RWPE1 (cell line): Measurements from ENCODE around the gene MCFD2.

Experiments used
- CTCF ChIA-PET: fragments of 350-600 bp; sonication (Branson Sonifier 250); formaldehyde crosslinking; extraction: SDS; loops from one replicate; lab custom pipeline; 2021; lab: Yijun Ruan, JAX
- POLR2A ChIA-PET: fragments of 400-600 bp; formaldehyde crosslinking; extraction: SDS; loops from one replicate; lab custom pipeline; 2020; ENCODE audit warnings: antibody characterized with exemption; ENCODE audit not compliant: low non-redundant PET; lab: Yijun Ruan, JAX
- DNase-seq: peaks from one replicate; pipeline ENCODE4 v3.0.0; 2012; ENCODE audit warnings: low spot score
- H3K27ac ChIP-seq: fragments of 450-650 bp; 2 replicates; pipeline ENCODE4 v1.5.1; 2017
- TF ChIP-seq, protein P1 (sequence below): fragments of 450-650 bp; conservative IDR thresholded peaks from 2 replicates; pipeline ENCODE4 v1.5.1; 2017; ENCODE audit warnings: low read depth, mild to moderate bottlenecking

Gene MCFD2

DNA sequence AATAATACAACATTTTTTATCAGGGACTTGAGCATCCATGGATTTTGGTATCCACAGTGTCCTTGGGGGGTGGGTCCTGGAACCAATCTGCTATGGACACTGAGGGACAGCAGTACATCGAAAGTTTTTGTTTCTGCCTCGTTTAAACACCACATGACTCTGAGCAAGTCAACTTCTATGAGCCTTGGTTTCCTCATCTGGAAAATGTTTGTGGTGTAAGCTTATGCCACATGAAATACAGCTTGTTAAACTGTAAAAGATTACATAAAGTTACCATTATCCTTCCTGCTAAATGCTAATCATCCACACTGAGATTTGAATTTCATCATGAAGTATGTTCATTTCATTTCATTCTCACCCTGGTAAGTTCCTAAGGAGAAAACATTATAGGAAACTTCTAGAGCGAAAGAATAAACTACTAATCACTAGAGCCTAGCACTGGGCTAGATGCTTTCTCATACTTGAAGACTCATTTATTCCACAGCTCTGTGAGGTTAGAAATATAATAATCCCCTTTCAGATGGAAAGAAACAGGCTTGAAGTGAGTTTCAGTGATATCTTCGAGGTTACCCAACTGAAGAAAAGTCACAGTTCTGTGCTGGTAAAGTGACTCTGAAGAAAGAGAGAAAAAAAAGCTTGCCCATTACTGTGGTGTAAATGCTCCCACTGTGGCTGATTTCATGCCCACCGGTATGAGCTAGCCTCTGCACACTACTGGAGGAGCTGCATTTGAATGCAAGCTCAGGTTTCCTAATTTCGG, 29.2 kb downstream of the MCFD2 start:
- TF ChIP-seq, protein P1, sequence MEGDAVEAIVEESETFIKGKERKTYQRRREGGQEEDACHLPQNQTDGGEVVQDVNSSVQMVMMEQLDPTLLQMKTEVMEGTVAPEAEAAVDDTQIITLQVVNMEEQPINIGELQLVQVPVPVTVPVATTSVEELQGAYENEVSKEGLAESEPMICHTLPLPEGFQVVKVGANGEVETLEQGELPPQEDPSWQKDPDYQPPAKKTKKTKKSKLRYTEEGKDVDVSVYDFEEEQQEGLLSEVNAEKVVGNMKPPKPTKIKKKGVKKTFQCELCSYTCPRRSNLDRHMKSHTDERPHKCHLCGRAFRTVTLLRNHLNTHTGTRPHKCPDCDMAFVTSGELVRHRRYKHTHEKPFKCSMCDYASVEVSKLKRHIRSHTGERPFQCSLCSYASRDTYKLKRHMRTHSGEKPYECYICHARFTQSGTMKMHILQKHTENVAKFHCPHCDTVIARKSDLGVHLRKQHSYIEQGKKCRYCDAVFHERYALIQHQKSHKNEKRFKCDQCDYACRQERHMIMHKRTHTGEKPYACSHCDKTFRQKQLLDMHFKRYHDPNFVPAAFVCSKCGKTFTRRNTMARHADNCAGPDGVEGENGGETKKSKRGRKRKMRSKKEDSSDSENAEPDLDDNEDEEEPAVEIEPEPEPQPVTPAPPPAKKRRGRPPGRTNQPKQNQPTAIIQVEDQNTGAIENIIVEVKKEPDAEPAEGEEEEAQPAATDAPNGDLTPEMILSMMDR = no peak
- CTCF ChIA-PET = interaction anchor here (0.6 to 1.3 kb wide), 3 partner anchors 236 to 1227 kb away, joined by 3 read pairs; no protein-coding TSS in a partner anchor
- POLR2A ChIA-PET = no interaction called here
- no peak overlapping the region for H3K27ac ChIP-seq
- no peak for DNase-seq

DNA sequence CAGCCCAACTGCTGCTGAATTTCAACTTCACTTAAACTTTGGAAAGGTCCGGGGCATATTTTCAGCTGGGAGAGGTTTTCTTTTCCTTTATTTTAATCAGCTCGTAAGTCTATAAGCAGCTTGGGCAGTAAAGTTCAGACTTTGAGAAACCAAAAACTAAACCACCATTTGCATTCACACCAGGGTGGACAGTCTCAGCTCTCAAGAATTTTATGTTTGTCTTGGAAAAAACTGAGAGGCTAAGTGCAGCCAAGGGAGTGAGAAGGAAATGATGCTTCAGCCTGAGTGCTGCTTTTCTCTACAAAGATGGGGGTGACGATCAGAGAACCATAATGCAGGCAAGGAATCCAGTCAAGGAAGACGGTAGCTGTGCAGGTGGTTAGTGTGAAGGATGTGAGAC, 30.2 kb downstream of the MCFD2 start:
- no peak for DNase-seq
- no peak overlapping the region for H3K27ac ChIP-seq
- TF ChIP-seq, protein P1 = no peak
- CTCF ChIA-PET = interaction anchor here (0.6 to 1.3 kb wide), 3 partner anchors 87 to 295 kb away, joined by 3 read pairs; no protein-coding TSS in a partner anchor
- POLR2A ChIA-PET = no interaction called here

DNA sequence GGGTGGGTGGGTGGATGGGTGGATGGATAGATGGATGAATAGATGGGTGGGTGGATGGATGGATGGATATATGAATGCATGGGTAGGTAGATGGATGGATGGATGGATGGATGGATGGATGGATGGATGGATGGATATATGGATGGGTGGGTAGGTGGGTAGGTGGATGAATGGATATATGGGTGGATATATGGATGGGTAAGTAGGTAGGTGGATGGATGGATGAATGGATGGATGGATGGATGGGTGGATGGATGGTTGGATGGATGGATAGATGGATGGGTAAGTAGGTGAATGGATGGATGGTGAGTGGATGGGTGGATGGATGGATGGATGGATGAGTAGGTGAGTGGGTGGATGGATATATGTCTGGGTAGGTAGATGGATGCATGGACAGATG, 36.1 kb downstream of the MCFD2 start:
- H3K27ac ChIP-seq = no peak overlapping the region
- no peak for DNase-seq
- CTCF ChIA-PET = no interaction called here
- POLR2A ChIA-PET = no interaction called here
- TF ChIP-seq, protein P1 = no peak

DNA sequence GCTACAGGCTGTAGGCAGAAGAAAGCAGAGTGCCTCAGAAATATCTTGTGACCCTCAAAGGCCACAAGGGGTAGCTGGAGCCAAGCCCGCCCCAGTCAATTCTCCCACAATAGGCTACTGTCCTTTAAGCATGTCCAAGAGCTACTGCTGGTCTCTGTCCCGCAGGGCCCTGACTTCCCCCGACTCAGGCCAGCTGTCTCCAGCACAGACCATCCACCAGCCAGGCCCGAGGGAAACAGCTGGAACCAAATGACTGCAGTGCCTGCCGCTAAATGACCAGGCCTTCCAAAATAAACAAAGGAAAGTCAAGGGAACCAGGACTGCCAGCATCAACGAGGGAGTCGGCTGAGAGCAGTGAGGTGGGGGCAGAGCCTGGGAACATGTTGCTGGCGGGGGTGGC, 36.7 kb downstream of the MCFD2 start:
- no peak for DNase-seq
- CTCF ChIA-PET = interaction anchor here (0.6 kb wide), 1 partner anchor 228 kb away, joined by 3 read pairs; no protein-coding TSS in a partner anchor
- POLR2A ChIA-PET = no interaction called here
- H3K27ac ChIP-seq = no peak overlapping the region
- TF ChIP-seq, protein P1 = no peak

DNA sequence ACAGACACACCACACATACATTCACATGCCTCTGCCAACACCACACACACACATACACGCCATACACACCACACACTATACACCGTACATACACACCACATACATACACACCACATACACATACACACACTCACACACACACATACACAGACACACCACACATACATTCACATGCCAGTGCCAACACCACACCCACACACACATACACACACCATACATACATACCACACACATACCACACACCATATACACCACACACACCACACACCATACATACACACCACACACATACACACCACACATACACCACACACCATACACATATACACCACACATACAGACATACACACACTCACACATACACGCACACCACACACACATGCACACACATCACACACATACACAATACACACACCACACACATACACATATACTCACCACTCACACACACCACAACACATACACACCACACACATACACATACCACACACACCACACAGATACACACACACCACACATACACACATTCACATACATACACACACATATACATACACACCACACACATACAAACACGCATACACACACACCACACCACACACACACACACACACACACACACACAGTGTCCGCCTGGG, 37.2 kb downstream of the MCFD2 start:
- TF ChIP-seq, protein P1 = no peak
- no peak for DNase-seq
- ChIA-PET POLR2A (no interaction called here), CTCF (interaction anchor here (0.6 kb wide), 1 partner anchor 228 kb away, joined by 3 read pairs; no protein-coding TSS in a partner anchor)
- no peak overlapping the region for H3K27ac ChIP-seq

DNA sequence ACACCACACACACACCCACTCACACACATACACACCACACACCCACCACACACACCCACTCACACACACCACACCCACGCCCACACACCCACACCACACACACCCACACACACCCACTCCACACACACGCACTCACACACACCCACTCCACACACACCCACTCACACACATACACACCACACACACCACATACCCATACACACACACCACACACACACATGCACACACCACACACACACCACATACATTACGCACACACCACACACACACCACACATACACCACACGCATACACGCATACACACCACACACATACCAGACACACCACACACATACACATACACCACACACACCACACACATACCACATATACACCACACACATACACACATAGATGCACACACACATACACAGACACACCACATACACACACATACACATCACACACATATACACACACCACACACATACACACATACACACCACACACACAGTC, 37.9 kb downstream of the MCFD2 start:
- no peak for DNase-seq
- POLR2A ChIA-PET = no interaction called here
- TF ChIP-seq, protein P1 = no peak
- CTCF ChIA-PET = interaction anchor here (0.6 to 1.2 kb wide), 3 partner anchors 90 to 228 kb away, joined by 3 to 7 read pairs (median 3); no protein-coding TSS in a partner anchor
- H3K27ac ChIP-seq = peak overlapping the region; percentile 42
